HG03060 (cell line): Measurements from ENCODE around the gene PRR12.

Experiments used
- ATAC-seq: cut with Tn5 transposase; IDR thresholded peaks from one replicate; pipeline ENCODE4 v1.9.1; 2021; ENCODE audit warnings: low read depth, moderate number of reproducible peaks; ENCODE audit not compliant: unreplicated experiment

The PRR12 gene

DNA sequence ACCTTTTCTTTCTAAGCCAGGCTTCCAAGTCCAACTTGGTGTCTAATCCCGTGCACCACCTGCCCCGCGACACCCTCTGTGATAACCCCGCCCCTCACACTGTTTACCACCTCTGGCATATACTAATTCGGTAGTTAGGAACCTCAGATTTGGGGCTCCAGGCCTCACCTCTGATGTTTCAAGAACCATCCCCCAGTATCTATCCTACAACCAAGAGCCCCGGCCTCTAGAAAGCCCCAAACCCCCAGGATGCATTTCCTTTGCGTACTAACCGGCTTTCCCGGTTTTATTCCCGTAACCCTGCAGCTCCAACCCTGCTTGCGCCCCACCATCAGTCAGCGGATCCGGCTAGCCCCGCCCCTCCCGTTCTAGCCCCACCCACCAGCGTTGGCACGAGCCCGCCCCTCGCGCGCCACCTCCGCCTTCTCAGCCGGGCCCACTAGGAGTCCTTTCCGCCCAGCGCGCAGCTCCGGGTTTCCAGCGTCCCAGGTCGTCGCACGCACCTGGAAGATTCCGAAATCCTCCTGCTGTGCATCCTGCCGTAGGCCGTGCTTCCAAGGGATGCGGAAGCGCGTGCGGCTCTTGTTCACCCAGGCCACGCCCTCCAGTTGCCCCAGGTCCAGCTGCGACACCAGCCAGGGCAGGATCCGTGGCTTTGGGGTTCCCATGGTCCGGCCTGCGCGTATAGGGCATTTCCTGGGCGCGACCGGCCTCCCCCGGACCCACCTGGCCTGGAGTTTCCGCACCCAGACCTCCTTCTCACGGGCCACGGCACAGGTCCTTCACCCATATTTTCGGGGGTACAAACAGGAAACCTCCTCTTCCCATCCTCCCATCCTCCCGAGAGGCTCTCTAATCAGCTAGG lies 73.4 kb downstream of the PRR12 start:
- no peak for ATAC-seq

DNA sequence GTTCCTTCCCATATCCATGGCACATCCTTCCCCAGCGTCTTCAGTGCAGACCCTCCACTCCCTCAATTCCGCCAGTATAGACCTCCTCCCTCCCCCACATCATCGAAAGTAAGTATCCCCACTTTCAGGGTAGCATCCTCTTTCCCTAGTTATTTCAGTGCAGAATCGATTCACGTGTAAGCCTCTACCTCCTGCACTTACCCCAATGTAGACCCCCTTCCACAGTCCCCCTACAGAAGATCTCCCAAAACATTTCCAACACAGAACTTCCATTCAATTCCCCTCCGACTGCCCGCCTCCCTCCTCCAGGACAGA lies 74.0 kb downstream of the PRR12 start:
- ATAC-seq, result no peak

DNA sequence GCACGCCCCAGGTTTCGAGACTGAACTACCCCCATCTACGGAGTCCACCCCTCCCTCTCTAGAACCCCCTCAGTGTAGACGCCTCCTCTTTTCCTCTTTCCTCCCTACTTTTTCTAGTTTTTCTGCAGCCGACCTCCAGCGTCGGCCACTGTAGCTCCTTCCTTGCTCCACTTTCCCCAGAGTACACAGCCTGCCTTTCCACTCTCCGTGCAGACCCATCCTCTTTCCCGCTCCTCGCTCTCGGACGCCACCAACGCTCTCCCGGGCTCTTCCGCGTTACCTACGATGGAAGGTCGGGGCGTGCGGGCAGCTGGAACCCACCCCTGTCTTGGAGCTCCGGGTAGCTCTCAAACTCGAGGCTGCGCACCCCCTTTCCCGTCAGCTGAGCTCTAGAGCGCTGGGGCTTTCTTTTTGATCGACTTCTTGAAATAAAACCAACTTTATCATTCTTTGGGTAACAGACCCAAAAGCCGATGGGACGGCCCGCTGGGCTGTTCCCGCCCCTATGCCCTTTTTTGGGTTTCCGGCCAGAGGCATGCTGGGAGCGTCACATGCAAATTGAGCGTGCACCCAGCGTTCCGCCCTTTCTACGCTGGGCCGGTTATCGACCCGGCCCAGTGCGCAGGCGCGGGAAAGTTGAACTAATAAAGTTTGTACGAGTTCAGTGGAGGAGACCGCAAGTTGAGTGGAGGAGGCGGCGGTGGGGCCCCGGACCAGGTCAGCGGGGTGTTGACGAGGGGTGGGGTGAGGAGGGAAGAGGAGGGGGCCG lies 74.6 kb downstream of the PRR12 start, which contains the start of the genes BCL2L12 and IRF3:
BCL2L12 (plus strand) TSS at position 583 of the 769 bp plus-strand sequence. CDS start 760 bp downstream, outside the sequence.
IRF3 (minus strand) TSS at position 507 of the 769 bp plus-strand sequence. CDS start 1,019 bp downstream, outside the sequence.
- ATAC-seq, result peak; percentile 86

DNA sequence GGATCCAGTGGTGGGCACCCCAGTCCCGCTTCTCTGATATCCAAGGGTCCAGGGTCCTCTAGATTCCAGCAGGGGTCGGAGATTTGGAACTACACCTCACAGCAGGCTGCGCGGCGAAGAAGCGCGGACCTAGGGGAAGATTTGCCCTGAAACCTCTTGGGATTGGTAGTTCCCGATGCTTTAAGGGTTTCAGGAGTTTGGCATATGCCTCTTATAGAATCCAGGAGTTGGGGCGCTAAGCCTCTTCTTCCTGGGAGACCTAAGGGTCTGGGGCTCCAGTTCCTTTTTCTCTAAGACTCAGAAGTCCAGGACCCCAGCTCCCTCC lies 75.1 kb downstream of the PRR12 start:
- no peak for ATAC-seq

DNA sequence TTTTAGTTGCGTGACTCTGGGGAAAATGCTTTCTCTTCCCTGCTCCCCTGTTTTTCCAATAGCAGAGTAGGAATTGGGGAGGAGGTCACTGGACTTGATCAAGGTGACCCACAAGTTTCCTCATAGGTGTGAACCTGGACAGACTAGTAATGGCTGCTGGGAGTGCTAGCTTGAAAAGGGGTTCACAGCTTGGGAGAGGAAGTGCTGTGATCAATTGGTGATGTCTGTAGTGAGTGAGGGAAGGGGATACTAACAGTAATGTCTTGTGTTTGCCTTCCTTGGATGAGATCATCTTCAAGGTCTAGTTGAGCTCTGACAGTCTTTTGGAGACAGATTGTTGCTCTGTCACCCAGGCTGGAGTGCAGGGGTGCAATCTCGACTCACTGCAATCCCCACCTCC lies 76.5 kb downstream of the PRR12 start:
- ATAC-seq, result no peak

DNA sequence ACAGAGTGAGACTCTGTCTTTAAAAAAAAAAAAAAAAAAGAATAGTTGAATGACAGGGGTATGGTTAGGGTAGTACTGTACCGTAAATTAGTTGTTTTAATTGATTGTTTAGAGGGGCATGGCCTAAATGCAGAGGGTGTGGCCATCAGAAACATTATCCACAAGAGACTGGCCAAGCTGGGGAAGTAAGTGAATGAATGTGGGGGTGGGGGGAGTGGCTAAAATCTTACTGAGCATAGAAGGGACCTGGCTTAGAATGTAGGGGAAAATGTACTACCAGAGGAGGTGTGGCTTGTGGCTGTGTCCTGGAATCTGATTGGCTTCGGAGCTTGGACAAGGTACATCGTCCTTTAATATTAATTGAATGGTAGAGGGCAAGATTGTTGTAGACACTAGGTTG lies 78.5 kb downstream of the PRR12 start:
- no peak for ATAC-seq

DNA sequence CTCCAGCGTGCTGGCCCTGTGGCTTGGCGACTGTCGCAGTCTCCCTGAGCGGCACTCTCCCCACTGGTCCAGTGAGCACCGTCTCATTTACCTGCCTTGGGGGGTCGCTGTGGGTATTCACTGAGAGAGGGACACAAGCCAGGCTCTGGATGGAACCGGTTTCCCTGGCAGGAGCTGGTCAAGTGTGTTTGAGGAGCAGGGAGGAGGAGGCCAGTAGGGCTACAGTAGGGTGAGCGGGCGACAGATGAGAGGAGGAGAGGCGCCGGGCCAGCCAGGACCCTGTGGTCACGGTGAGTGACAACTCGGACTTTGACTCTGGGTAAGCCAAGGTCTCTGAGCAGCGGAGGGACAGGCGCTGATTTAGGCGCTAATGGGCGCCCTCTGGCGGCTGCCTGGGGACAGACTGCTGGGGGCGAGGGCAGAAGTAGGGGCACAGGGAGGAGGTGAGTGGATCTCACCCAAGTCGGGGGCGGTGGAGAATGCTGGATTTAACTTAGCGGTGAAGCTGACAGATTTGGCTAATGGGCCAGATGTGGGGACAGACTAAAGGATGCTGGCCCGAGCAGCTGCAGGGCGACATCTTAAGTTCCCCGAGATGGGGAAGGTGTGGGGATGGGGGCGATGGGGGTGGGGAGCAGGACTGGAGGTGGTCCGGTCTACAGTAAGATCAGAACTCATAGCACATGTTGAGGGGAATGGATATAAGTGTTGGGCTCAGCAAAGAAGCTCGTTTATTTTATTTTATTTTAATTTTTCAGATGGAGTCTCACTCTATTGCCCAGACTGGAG lies 81.3 kb downstream of the PRR12 start:
- ATAC-seq, result no peak
